GM19467 (cell line): ENCODE data around the gene IGFBP5.

ENCODE experiments used
- ATAC-seq: cut with Tn5 transposase; IDR thresholded peaks from one replicate; pipeline ENCODE4 v1.9.1; 2021; ENCODE audit warnings: mild to moderate bottlenecking, moderate library complexity; ENCODE audit not compliant: unreplicated experiment

Gene IGFBP5

DNA sequence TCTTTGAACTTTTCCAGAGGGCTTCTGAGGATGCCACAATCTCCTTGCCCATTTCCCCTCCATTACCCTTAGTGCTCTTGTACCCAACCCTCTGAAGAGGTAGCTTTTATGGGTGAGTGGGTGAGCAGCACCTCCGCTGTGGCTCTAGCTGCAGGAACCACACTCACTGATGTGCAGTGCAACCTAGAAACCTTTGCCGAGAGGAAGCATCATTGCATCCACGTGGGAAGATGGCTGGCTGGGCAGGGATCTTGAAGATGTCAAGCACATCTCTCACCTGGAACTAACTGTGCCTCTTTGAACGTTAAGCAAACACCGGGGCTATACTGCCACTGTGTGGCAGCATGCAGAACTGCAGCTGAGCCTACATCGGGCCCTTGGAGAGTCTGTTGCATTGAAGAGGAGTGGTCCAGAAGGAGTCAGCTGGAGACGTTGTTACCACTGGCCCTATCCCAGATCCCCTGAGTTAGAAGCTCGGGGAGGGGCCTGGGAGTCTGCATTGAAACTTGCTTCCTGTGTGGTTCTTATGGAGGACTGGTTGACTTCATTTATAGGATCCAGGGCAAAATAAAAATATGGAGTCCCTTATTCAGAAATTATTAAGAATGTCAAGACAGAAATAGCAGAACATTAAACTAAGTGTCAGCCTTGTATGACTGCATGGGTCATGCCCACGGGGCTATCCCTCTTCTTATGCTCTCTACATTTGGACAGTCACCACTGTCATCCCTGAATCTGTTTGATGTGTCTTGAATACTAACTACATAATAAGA lies 28.7 kb downstream of the IGFBP5 start:
- ATAC-seq: peak; percentile 81

DNA sequence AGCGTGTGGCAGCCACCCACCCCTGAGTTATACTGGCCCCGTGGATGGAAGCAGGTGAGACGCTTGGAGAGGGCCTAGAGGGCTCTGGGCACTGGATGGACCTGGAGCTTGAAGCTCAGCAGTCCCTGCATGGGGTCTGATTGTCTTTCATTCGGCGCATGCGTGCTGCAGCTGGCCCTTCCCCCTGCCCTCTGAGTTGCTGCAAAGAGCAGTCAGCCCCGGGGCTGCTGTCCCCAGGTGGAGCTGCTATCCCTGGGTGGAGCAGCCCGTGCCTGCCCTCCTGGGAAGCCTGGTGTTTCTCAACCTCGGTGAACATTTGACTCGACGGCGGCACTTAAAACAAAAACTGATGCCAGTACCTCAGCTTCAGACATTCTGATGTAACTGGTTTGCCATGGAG lies 29.6 kb downstream of the IGFBP5 start:
- ATAC-seq: no peak

DNA sequence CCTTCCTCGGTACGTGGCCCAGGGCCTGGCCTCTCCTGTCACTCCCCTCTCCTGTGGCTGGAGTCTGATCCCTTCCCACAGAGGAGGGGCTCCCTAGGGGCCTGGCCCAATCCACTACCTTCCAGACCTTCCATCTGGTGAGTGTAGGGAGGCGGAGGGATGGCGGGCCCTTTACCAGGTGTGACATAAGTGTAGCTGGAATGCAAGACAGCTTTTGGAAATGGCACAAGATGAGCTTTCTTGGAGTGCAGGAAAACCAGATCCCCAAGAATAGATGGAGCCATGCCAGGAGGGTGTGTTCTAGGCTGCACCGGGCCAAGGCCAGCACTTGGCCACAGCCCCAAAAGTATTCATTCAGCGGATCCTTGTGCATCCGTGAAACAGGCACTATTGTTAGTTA lies 30.1 kb downstream of the IGFBP5 start:
- no peak for ATAC-seq

DNA sequence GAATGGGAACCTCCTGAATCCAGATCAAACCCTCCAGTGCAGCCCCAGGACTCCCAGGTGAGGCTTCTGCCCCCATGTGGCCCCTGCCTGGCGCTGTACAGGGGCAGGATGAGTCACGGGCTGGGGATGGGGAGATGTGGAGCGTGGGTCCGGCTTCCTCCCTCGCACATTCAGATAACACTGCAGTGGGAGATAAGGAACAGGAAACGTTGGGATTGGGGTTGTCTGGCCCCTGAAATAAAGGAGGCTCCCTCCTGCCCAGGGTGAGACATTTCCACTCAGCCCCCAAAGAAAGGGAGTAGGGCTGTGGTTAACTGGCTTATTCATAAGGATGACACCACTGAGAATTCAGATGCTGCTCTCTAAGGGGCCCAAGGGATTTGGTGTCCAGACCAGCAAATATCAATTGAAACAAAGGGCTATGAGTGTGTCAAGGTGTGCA lies 30.7 kb downstream of the IGFBP5 start:
- ATAC-seq: no peak

DNA sequence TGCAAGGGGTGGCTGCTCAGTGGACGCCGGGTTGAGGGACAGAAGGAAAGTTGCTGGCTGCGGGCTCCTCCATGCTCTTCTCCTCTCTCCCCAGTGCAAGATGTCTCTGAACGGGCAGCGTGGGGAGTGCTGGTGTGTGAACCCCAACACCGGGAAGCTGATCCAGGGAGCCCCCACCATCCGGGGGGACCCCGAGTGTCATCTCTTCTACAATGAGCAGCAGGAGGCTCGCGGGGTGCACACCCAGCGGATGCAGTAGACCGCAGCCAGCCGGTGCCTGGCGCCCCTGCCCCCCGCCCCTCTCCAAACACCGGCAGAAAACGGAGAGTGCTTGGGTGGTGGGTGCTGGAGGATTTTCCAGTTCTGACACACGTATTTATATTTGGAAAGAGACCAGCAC lies 31.5 kb downstream of the IGFBP5 start:
- ATAC-seq: no peak

DNA sequence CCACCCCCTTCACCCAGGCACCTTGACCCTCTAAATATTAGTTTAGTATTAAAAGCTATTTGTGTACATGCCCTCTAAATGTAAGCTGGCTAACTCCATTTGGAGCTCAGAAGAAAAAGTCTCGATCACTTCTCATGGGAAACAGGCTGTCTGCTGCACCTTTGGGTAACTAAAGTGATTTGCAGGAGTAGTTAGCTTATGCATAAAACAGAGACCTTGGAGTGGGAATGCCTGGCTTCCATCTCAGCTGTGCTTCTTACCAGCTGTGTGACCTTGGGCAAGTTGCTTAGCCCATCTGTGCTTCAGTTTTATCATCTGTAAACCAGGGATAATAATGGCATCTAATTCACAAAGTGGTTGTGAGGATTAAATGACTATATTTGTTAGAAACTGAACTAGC lies 32.2 kb downstream of the IGFBP5 start:
- ATAC-seq: no peak

DNA sequence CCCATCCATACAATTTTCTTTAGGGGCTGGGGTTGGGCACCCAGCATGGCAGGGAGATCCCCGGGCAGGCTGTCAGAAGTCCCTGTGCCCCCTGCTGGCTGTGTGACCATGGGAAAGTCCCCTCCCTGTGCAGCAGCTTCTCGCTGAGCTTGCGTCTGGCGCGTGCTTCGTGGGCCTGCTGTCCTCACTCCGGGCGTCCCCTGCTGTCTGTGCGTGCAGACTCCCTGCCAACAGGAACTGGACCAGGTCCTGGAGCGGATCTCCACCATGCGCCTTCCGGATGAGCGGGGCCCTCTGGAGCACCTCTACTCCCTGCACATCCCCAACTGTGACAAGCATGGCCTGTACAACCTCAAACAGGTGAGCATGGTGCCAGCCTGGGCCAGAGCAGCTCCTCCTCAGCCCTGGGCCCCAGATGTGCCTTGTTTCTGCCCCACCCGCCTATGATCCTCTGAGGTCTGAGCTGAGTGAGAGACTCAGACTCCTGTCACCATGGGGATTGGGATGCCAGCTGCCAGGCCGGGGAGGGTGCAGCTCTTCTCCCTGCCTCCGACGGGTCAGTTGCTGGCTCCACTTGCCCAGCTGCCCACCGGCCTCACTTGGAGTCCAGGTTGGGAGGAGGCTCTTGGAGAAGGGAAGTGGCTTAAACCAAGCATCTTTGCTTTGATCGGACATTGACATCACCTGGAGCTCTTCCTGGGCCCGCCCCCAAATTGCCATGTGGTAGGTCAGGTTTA lies 33.5 kb downstream of the IGFBP5 start:
- ATAC-seq: no peak

DNA sequence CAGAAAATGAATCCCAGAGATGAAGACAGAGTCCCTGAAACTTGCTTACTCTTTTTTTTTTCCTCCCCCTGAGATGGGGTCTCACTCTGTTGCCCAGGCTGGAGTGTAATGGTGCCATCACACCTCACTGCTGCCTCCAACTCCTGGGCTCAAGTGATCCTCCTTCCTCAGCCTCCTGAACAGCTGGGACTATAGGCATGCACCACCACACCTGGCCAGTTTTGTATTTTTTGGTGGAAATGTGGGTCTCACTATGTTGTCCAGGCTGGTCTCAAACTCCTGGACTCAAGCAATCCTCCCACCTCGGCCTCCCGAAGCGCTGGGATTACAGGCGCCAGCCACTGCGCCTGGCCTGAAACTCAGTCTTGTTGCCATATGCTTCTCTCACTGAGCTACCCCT lies 34.3 kb downstream of the IGFBP5 start:
- ATAC-seq: no peak

DNA sequence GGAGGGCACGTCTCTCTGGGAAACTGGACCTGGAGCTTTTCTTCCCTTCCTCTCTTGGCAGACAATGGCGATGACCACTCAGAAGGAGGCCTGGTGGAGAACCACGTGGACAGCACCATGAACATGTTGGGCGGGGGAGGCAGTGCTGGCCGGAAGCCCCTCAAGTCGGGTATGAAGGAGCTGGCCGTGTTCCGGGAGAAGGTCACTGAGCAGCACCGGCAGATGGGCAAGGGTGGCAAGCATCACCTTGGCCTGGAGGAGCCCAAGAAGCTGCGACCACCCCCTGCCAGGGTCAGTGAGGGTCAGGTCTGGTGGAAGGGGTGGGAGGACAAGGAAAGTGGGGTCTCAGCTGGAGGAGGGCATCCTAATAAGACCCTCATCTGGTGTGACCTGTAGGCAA lies 34.9 kb downstream of the IGFBP5 start:
- no peak for ATAC-seq

DNA sequence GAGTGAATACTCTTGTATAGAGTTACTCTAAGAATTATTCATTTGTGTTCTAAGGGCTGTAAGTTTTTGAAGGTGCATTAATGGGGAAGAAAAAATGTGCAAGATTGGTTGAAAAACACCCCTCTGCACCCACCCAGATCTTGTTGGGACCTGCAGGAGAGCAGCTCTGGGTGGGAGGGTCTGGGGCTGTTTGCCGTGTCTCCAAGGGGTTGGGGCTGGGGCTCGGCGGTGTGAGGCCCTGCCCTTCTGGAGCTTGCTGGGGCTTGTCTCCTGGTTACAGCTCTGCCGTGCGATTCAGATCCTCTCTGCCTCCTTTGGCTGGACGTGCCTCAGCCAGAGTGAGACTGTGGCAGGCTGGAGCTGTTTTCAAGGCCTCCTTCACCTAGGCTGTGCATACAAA lies 36.1 kb downstream of the IGFBP5 start:
- ATAC-seq: no peak

DNA sequence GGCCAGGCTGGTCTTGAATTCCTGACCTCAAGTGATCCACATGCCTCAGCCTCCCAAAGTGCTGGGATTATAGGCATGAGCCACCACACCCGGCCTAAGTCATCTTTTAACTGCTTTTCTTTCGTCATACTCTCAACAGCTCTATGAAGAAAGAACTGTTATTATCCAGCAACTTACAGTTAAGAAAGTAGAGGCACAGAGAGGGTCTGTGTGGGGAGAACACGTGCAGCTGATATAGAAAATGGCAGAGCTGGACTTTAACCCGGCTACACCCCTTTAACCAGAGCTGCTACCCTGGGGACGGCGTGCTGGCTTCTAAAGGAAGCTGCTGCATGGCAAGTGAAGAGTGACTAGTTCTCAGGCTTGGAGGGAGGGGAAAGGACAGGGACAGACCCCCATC lies 36.6 kb downstream of the IGFBP5 start:
- ATAC-seq: no peak

DNA sequence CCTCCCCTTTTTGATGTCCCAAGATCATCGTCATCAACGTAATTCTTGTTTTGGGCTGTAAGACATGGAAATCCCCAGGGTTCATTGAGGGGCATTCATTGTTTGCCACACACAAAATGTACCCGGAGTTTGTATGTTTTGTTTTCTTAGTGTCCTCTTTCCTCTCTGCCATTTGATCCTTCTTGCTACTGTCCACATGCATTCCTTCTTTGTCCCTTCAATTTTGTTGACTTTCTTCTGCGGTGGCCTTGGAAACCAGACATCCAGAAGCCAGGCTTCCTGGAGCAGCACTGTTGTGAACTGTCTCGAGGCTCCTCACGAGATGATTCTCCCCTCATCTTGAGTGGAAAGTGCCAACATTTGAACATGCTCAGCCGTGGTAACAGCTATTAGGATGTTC lies 37.4 kb downstream of the IGFBP5 start:
- no peak for ATAC-seq

DNA sequence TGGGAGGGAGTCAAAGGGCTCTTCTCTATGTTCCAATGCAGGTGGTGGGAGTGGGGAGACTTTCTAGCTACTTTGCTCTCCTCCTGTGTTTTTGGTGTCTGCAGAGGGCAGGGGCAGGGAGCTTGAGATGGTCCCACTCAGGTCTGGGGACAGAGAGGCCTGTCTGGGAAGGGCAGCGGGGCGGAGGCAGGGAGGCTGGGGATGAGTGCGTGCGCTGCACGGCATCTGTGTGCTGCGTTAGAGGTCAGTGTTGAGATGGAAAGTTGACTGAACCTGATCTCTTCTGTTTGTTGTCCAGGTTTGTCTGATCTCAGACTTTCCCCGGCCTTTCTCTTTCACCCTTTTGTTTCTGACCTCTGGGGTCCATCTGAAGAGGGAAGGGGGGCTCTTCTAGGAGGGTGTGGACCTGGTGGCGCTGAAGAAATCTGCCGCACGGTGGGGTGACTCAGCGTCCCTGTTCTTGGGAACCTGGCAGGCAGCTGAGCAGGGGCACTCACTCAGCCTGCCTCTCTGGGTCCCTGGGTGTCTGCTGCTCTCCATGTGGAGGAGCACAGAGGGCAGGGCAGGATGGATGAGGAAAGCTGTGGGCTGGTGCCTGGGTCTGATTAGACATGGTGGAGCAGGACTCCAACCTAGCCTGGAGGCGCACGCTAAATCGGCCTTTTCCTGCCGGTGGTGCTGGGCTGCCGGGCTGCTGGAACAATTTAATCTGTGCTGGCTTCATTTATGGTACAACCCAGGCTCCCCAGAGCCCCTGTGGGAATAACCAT lies 38.1 kb downstream of the IGFBP5 start:
- no peak for ATAC-seq

DNA sequence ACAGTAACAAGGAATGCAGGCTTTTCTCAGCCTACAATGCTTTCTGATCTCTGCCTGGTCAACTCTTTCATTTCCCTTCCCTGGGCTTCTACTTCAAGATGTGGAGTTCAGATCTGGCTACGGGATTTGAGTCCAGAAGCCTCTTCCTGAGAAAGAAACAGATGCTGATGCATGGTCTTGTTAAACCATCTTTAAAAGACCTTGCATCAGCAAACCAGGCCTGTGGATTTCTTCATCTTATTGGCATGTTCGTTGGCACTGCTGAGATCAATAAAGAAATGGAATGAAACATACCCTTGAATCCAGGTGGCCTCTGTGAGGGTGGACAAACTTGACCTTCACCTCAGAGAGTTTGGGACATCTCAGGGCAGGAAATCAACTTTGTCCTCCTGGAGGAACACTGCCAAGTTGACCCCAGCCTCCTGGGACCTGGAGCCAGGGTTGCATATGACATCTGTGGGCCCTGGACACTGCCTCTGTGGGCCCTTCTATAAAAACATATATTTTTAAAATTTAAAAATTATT lies 40.8 kb downstream of the IGFBP5 start:
- no peak for ATAC-seq

DNA sequence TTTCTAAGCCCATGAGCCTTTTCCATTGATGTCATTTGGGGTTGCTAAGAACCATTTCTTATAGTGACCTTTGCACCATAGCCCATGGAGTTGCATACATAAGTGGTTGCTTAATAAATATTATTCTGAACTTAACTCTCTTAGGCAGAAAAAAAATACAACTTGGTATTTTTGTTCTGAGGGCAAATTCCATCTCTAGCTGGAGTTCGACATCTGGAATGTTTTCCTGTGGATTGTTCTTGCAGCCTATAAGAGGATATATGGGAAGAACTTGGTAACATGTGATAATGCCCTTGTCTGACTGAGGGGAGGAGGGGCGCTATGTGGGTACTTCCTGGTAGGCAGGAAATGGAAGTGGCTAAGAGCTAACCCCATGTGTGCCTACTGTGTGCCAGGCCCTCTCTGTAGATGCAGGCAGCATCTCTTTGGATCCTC lies 41.4 kb downstream of the IGFBP5 start:
- ATAC-seq: no peak

DNA sequence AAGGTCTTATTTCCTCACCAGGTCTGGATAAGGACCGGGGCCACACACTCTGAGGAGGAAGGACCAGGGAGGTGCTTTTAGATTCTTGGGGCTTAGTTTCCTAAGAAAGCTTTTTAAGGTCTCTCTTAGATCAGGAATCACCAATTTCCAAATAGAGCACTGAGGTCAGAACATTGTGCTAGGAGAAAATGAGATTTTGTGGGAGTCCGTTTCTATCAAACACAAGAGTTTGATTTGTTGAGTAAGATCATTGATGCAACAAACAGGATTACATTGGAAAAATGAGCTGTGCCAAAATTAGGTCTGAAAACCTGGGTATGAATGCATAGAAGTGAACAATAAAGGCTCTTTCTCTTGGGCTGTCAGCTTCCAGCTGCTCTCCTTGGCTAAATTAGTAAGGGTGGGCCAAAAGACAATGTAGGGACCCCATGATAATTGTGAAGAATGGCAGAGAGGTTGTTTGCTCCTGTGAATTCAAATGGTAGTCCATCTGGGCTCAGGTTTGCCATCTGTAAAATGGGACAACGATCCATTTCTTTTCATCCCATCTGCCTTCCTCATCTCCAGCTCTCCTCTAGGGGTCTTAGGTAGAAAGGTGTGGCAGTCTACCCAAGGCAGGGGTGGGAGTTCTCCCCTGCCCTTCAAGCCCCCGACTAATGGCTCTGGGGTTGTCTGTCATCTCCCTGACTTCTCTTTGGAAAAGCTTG lies 42.1 kb downstream of the IGFBP5 start:
- ATAC-seq: no peak

DNA sequence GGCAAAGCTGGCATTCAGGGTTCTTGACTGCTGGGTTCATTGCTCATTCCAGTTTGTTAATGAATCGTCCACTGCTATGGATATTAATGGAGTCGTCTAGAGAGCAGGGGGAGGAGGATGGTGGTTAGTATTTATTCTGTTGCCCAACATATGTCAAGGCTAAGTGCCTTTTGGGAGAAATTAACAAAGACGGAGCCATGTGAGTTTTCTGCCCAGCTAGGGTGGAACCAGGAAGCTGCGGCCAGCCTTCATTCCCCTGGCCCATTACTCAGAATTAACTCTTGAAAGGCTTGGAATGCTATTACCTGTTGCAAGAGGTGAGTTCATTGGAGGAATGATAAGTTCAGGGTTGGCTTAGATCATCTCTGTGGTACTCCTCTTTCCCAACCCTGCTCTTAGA lies 42.8 kb downstream of the IGFBP5 start:
- no peak for ATAC-seq

DNA sequence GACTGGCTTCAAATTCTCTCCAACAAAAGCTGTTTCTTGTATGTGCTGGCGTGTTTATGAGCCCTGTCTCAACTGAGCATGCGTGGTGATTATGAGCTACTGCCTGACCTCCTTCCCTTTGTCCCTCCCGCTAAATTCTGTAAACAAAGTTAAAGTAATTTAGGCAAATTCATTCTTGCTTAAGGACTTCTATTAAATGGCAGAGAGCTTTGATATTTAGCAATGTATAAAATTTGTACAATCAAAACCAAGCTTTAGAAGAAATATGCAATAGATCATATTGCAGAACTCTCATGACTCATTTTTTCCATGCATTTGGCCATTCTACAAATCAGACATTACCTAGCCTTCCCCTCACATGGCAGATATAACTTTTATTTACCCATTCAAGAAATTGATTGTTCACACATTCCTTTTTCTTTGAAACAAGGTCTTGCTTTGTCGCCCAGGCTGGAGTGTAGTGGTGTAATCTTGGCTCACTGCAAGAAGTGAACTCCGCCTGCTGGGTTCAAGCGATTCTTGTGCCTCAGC lies 43.9 kb downstream of the IGFBP5 start:
- no peak for ATAC-seq

DNA sequence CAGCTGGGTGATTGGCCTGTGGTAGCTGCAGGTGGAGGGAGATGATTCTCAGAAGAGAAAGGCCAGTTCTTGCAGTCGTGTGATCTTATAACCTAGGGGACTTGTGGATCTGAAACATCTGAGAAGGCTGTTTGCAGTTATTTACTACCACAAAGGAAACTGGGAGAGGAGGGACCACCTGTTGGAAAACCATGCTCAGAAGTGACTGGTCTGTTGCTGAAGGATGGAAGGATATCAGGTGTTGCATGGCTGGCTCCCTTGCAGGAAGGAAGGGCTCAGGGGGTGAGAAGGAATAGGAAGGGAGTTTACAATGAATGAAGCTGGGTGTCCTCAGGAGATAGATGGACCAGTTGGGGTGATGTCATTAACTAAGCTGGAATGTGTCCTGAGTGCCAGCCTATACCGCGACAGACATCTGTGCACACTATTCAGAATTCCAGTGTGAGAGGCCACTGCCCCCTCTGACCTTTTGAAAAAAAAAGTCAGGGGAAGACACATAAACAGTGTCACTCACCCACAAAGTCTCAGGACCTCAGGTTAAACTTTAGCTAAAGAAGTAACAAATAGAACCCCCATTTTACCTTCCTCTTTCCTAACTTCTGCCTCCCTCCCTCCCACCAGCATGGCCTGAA lies 44.6 kb downstream of the IGFBP5 start:
- ATAC-seq: no peak

DNA sequence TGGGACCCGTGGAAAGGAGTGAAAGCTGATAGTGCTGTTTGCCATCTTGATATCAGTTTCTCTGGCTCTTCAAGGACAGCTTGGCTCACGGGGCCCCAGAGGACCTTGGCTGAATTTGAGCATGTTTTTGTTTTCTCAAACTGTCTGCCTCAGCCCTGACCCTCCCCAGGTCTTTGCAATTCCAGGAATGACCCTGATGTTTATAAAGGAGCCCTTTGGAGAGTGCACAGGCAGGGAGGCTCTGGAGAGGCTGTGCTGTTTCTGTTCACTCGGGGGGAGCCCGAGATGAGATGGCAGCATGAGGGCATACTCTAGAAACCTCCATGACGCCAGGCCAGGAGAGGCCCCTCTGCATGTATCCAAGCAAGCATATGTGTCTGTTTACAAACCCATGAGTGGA lies 45.8 kb downstream of the IGFBP5 start:
- no peak for ATAC-seq
